Colon (tissue), 2 donors: ENCODE results near the gene TSLP.

Experiments
- FAIRE-seq: peaks from 2 replicates; lab custom pipeline; 2012; peaks lifted over from hg19 to GRCh38; lab: Jason Lieb, UNC
- donor health status: control.
- donor health status: control.

Gene TSLP

DNA sequence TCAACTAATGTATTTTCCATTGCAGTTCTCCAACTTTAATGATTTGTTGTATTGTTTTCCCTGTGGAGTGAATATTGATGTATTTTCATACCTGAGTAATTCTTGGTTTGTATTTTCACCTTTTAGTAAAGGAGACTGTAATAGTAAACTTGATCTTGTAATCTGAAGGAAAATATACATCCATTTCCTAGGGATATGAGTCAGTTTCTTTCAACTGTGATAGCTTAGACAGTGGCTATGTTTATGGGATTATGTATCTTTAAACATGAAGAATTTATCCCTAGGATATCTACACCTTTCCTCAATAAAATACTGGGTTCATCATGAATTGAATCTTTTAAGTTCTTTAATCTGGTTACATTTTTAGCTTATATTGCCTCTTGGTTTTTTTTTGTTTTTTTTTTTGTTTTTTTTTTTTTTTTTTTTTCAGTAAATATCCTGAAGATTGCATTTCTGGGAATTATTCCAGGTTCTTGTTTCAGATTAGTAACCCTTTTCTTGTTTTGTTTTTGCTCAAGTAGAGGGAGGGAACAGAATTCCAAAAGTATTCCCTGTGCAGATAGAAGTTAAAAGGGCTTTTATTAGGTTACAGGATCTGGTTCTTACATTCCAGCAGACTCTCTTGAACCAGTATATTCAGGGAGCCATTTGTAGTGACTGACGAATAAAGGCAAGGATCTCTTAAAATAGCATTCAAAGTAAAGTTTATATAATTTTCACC, 27.7 kb downstream of the TSLP start:
- FAIRE-seq, result peak; percentile 36

DNA sequence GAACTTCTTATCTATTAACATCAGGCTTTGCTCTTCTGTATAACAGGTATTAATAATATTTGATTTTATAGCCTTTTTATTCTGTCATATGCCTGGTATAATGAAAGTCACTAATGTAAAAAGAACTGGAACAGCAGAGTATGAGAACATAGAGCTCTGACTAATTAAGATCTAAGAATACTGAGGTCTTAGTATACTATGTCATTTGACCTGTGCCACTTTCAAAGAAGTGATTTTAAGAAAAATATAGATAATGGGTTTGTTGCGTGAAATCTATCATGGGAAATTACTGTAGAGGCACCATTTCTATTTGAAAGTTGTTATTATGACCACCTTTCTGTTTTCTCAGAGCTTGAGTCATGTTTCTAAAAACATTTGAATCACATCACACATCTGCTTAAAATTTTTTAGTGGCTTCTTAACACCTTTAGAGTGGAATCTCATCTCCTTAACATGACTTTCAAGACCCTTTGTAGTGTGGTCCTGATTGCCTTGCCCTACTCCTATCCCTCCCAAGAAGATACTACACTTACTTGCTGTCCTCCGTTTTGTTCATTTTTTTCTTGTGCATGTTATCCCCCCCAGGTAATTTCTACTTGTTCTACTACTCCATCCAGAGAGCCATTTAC, 34.9 kb downstream of the TSLP start:
- FAIRE-seq, result no peak

DNA sequence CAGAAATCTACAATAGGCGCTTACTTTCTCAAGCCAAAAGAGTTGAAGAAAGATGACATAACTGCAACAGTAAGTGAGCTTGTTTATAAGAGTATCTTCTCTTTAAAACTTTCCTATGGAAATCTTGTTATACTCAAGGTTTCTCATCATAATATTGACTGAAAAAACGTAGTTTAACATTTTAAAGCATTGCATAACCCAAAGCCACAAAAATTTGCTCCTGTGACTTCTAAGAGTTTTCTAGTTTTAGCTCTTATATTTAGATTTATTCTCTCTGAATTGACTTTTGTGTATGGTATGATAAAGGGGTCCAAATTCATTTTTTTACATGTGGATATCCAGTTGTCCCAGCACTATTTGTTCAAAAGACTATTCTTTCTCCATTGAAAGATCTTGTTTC, 35.9 kb downstream of the TSLP start:
- FAIRE-seq, result no peak

DNA sequence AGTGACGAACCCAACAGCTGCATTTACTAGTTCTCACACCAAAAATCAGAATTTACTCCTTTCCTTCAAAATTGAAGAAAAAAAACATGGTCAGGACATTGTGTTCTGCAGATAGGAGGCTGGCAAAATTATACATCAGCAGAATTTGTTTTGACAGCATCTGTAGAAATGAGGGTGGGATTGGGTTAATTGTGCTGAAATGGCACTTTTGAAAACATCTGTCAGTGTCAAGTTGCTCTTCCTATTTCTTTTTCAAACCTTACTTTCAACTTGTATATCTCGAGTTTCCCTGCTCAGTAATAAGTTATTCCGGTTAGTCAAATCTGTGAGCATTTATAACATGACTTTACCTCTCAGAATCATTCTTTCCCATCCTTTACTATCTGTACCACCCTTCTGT, 40.4 kb downstream of the TSLP start:
- FAIRE-seq, result no peak

DNA sequence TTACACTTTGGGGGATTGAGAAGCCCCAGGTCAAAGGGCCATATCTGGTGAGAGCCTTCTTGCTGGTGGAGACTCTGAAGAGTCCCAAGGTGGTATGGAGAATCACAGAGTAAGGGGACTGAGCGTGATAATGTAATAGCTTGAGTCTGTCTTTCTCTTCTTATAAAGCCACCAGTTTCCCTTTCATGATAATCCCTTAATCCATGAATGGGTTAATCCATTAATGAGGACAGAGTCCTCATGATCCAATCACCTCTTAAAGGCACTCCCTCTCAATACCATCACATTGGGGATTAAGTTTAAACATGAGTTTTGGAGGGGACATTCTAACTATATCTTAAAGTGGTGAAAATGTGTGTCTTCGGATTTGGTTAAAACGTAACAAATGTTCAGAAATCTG, 42.2 kb downstream of the TSLP start:
- FAIRE-seq, result no peak

DNA sequence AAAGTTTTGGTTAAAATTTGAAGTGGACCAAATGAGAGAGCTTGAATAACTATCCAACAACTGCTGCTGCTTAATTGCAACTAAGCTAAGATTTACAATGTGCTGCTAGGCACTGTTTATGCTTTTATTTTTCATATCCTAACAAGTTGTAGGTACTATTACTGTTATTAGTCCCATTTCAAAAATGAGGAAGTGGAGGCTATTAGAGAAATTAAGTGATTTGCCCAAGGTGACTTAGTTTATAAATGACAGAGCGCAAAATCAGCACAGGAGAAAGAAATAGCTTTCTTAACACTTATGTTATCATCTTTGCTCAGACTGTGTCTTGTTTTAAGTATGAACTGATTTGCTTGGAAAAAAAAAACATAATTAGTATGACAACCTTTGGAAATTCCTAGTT, 43.7 kb downstream of the TSLP start:
- no peak for FAIRE-seq

DNA sequence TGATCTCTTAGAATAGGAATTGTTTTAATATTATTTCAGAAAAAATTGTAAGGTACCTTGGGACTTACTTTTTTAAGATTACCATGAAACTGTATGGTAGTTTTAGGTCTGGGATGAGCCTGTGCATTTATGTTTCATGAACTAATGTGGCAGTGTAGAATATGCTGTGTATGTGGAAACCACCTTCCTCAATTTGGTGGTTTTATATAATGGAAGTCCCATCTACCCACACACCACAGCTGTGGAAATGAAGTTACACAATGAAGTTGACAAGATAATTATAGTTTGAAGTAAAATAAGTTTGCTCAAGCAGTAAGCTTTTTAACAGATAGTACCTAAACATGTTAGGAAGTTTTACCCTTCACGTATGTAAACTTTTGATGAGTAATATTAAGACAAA, 45.0 kb downstream of the TSLP start:
- no peak for FAIRE-seq

DNA sequence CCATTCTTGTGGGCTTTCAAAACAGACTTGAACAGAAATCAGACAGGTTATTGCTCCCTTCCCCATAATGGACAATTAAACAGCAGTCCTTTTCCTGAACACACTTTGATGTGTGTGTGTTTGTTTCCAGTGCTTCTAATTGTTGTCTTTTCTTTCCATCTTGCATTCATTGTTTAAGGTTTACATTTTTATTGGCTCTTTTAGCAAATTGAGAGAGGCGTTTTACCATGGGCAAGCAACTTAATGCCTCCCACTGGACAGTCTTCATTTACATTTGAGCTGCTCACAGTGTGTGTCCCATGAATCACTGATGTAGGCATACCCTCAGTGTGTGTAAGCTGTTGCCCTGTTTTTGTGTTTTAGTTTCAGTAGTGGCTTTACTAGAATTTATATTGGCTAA, 45.6 kb downstream of the TSLP start:
- no peak for FAIRE-seq

DNA sequence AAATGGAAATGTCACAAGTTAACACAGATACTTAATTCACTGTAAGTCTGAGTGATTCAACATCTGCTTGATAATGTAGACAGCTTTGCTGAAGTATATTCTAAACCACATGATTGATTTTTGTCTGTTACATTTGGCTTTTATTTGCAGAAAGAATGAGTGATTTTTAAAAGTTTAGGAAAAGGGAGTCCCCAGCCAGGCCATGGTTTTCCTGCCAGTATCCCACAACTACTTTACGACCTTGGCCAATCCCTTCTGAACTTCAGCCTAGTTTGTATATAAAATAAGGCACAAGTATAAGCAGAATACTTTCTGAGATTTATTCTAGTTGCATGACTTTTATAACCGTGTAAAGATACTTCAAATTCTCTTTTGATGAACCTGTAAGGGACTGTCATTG, 47.7 kb downstream of the TSLP start:
- FAIRE-seq, result no peak

DNA sequence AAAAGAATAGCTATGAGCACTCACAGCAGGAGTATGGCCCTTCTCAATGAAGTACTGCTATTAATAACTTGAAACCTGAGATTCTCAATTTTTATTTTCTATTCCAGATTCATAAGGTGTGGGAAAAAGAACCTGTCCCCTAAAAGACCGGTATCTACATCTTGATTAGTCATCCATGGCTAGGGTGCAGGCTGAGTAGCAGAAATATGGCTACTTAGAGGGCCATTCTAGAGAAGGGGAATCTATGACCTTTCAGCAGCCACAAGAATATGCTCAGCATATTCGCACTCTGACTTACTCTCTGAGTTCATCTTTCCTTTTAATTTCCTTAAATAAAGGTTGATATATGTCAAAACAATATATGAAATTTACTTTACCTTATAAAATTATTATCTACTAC, 48.3 kb downstream of the TSLP start:
- FAIRE-seq, result no peak

DNA sequence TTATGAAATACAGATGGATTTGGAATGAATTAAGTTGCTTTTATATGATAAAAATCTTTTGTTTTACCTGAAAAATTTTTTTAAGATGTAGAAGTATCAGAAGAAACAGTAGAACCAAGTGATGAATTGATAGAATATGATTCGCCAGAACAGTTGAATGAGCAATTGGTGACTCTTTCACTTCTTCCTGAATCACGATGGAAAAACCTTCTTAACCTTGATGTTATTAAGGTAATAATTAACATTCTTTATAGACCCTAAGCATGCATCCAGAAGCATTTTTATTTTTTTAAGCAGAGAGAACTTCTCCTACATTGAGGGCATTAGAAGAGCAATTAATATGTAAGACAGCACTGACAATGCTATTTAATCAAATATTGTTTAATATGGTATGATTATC, 49.4 kb downstream of the TSLP start:
- FAIRE-seq, result no peak

DNA sequence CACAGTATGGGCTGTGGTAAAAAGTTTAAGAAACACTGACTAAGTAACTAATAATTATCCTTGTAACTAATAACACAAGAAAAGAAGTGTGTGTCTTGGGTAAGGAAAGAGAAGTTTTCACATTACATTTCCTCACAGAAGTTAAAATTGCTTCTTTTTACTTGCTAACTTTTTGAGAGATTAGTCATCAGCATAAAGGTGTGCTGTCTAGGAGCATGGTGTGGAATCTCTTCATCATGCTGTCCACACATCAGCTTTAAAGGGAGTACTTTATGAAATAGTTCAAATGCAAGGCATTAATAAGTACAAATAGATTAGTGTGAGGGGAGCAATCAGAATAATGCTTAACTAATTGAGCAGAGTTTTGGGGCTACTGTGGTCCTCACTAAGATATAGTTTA, 50.4 kb downstream of the TSLP start:
- FAIRE-seq, result no peak

DNA sequence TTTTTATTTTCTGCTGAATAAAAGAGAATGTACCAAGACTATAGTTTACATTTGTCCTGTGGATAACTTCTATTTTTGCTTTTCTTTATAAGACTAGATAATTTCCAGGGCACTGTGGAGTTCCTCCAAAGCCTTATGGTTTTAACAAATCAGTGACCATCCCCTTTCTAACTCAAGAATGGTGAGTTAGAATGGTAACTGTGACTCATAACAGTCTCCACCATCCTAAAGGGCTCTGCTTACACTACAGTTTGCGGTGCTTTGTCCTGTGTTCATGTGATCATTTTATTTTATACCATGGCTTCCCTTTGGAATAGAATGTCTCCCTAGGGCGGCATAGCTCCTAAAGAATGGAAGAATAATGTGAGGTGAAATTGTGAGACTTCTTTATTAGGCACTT, 50.9 kb downstream of the TSLP start:
- no peak for FAIRE-seq

DNA sequence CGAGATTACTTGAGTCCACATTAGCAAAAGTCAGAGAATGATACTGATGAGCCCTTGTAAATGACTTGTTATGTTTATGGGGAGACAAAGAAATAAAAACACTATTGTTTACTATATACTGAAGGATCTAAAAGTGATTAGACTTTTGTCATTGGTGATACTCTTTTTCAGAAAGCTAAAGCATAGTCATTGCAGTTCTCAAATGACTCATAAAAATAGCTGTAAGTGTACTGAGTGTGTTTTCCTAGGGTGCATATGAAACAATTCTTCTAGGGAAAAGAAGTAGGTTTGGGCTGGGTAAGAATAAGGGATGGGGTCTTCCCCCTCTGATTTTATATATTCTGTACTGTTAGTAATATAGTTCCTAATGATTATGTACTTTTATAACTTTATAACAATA, 53.3 kb downstream of the TSLP start:
- no peak for FAIRE-seq

DNA sequence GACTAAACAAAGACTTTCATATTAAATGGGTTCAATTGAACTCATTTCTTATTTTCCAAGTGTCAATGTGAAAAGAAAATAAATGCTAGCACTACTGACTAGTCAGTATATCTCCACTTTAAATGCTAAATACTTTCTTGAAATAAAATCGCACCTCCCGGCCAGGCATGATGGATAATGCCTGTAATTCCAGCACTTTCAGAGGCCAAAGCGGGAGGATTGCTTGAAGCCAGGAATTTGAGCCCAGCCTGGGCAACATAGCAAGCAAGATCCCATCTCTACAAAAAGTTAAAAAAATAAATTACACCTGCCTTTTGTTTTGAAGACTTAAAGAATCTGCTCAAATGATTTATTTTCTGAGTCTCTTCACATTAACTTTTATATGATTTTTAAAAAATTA, 55.4 kb downstream of the TSLP start:
- FAIRE-seq, result no peak
